ENCODE data around the gene SLC5A1. TPM values are rescaled to one million over a fixed set of nuclear protein-coding genes. Genes with fewer than 3 reads are reported as not detected.

The SLC5A1 gene
- total and polyA plus RNA-seq, 2 of the 8 experiments (the other 6 are each of a cell fraction or from before 2014, with no cell fraction given): 0.06 TPM; not detected in 1

DNA sequence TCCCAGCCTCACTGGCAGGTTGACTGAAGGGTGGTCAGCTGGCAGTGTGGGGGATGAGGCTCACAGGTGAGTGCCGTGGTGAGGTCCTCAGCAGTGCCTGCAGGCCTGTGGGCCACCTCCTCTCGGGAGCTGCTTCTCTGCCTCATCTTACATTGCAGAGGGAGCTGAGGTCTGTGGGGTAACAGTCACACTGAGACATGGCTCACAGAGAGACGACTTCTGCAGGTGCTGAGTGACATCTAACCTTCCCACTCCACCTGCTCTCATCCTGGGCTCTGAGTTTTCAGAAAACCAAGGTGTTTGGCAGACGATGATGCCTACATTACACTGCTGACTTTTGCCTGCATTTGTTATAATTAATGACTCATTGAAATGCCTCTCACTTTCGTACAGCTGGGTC lies 8.8 kb upstream of the SLC5A1 start:
- Histone ChIP-seq H3K27me3 (replicated peaks in 1 of 4; ENCODE audit: control insufficient read depth in 3 of 4, extremely low read depth in 1 of 4, insufficient read depth in 3 of 4, low read length in 3 of 4) (no peaks in the 10 kb centered on the region; a peak in 1 of 7 replicates), H2BK20ac (ENCODE audit: low read length) (no peak overlapping the region), H3K27ac (ENCODE audit: low read depth, low read length) (no peak overlapping the region), H3K36me3 (ENCODE audit: control insufficient read depth in 2 of 4, insufficient read depth in 4 of 4, low read length in 3 of 4) (no peaks in the 10 kb centered on the region), H3K79me1 (ENCODE audit: low read depth, low read length) (no peaks in the 10 kb centered on the region), H3K18ac (ENCODE audit: extremely low read depth, low read length) (no peak overlapping the region), H3K79me2 (ENCODE audit: control insufficient read depth in 1 of 2, insufficient read depth in 2 of 2, low read length in 2 of 2) (no peaks in the 10 kb centered on the region), H3K4ac (replicated peaks; ENCODE audit: insufficient read length, low read depth, low read length) (no peak overlapping the region), H2BK12ac (ENCODE audit: low read depth, low read length) (no peak overlapping the region), H2AFZ (ENCODE audit: low read length) (no peak overlapping the region), H3K9me3 (ENCODE audit: insufficient read depth in 2 of 2, low read depth in 1 of 2, low read length in 1 of 2) (no peaks in the 10 kb centered on the region), H3K23me2 (ENCODE audit: low read depth, low read length) (no peaks in the 10 kb centered on the region), H3K56ac (replicated peaks; ENCODE audit: insufficient read length, low read depth, low read length) (no peak overlapping the region), H3K4me3 (ENCODE audit: extremely low read depth in 1 of 4, insufficient read depth in 2 of 4, low read depth in 3 of 4, low read length in 4 of 4) (no peak overlapping the region), H2BK15ac (ENCODE audit: low read length) (no peak overlapping the region), H4K5ac (ENCODE audit: insufficient read length, low read depth, low read length) (no peak overlapping the region), H3K4me2 (ENCODE audit: insufficient read depth in 1 of 2, low read depth in 2 of 2, low read length in 2 of 2) (no peak overlapping the region), H4K91ac (replicated peaks; ENCODE audit: insufficient read length, low read length) (no peak overlapping the region), H3K14ac (ENCODE audit: insufficient read length) (no peak overlapping the region), H3K4me1 (replicated peaks in 1 of 4; ENCODE audit: control insufficient read depth in 3 of 4, insufficient read depth in 4 of 4, low read length in 3 of 4) (no peaks in the 10 kb centered on the region), H2AK5ac (ENCODE audit: low read depth, low read length) (no peak overlapping the region), H3K9ac (replicated peaks in 1 of 4; ENCODE audit: extremely low read depth in 1 of 4, low read depth in 3 of 4, low read length in 3 of 4) (no peak overlapping the region), H2BK5ac (ENCODE audit: low read depth, low read length) (no peak overlapping the region), H3K23ac (ENCODE audit: insufficient read length) (no peak overlapping the region), H2BK120ac (replicated peaks; ENCODE audit: low read depth, low read length) (no peak overlapping the region), H4K20me1 (replicated peaks in 1 of 2; ENCODE audit: control insufficient read depth in 1 of 2, insufficient read depth in 2 of 2, low read length in 2 of 2) (no peaks in the 10 kb centered on the region), H4K8ac (ENCODE audit: extremely low read depth, insufficient read depth, low read length) (no peak overlapping the region)
- no peak for FAIRE-seq
- POLR2A ChIA-PET (ENCODE audit: partially characterized antibody): interaction anchor here (0.8 kb wide), 1 partner anchor 9 kb away, joined by 3 read pairs; no protein-coding TSS in a partner anchor
- no peak for DNase-seq (ENCODE audit: low read depth in 1 of 2, low spot score in 2 of 2)
- CTCF ChIA-PET (ENCODE audit: partially characterized antibody): no interaction called here
- 84% methylated on average over 5 of the region's 5 CpGs; no CpG with 5 or more reads in 1 of the 2 experiments for WGBS, 2 experiments (ENCODE audit: extremely low coverage in 1 of 2, insufficient coverage in 1 of 2, insufficient read length in 1 of 2, insufficient replicate concordance in 2 of 2, low coverage in 1 of 2, low lambda C conversion rate in 2 of 2, missing lambda C conversion rate in 1 of 2)
- TF ChIP-seq RAD21 (IDR thresholded peaks at IDR 0.05 in 1 of 2, conservative IDR thresholded peaks at IDR 0.05 in 1 of 2; ENCODE audit: low read depth in 2 of 2, low read length in 2 of 2): no peak

All from H1 (cell line).